Adrenal gland (tissue), 12 donors: ENCODE measurements around the gene TEAD4. TPM values are rescaled to one million over a fixed set of nuclear protein-coding genes. Genes with fewer than 3 reads are reported as not detected.

Experiments used
- DNase-seq, 7 donors: peaks; one replicate each; pipeline ENCODE4 v3.0.0-alpha.2; 2019 to 2020
- H3K27ac ChIP-seq, 5 donors: fragments of 200-600 bp; sonication (generic) in 4 of 5; 1 replicate in 3 of 5; 2 replicates in 2 of 5; pipeline versions ENCODE4 v1.5.1 to v1.8.0; 2016 to 2020; ENCODE audit warnings: mild to moderate bottlenecking in 1 of 5
- H3K27me3 ChIP-seq: fragments of 200-600 bp; 2 replicates; pipeline ENCODE4 v1.8.0; 2021
- H3K36me3 ChIP-seq, 2 donors: fragments of 200-600 bp; replicated peaks in 1 of 2; 1 replicate in 1 of 2; 2 replicates in 1 of 2; pipeline versions ENCODE4 v1.5.1 to v1.8.0; 2018 to 2022
- H3K4me1 ChIP-seq, 2 donors: fragments of 200-600 bp; replicated peaks in 1 of 2; 1 replicate in 1 of 2; 2 replicates in 1 of 2; pipeline versions ENCODE4 v1.5.1 to v1.8.0; 2018 to 2021
- H3K4me3 ChIP-seq, 4 donors: fragments of 200-600 bp; sonication (generic) in 3 of 4; one replicate each; pipeline ENCODE4 v1.5.1; 2016 to 2018
- H3K9me3 ChIP-seq, 3 donors: fragments of 200-600 bp; sonication (generic) in 1 of 3; replicated peaks in 1 of 3; 1 replicate in 2 of 3; 2 replicates in 1 of 3; pipeline versions ENCODE4 v1.5.1 to v1.8.0; 2016 to 2021
- CTCF ChIP-seq, 6 experiments: fragments of 450-650 bp in 4 of 6; fragments of 200-600 bp in 2 of 6; sonication (generic) in 1 of 6; IDR thresholded peaks; 1 replicate in 5 of 6; 2 replicates in 1 of 6; pipeline versions ENCODE4 v1.5.1 to v1.8.0; 2016 to 2021; ENCODE audit warnings: antibody characterized with exemption in 6 of 6, mild to moderate bottlenecking in 2 of 6, moderate library complexity in 1 of 6
- POLR2A ChIP-seq, 2 donors: fragments of 450-650 bp; IDR thresholded peaks; one replicate each; pipeline ENCODE4 v1.6.1; 2017; ENCODE audit warnings: antibody characterized with exemption in 2 of 2, mild to moderate bottlenecking in 2 of 2, moderate library complexity in 1 of 2
- WGBS, 4 donors: extraction: QIAGEN DNeasy Blood & Tissue Kit in 2 of 4; methylation state at CpG; one replicate each; pipeline versions ENCODE4 v1.1.5 to v1.1.7; 2013 to 2017; 5-methylcytosine and 5-hydroxymethylcytosine counted together
- intact Hi-C, 2 donors: fragments of 100-400 bp; cut with DNase I; formaldehyde crosslinking; loops; one replicate each; pipeline versions ENCODE4 v1.14.1 to v1.15.0; 2022 to 2023
- polyA plus RNA-seq, 3 donors: library from polyadenylated mRNA; stranded (reverse); fragments of 200-250 nt in 2 of 3; fragments of 350-450 nt in 1 of 3; fragmentation: Illumina TruSeq in 1 of 3; extraction: RNeasy Lipid Tissue Mini Kit (QIAGEN cat#74804) in 1 of 3; gene quantifications; one replicate each; pipeline ENCODE4 v1.2.3, GENCODE V29; 2013 to 2014
- total RNA-seq, 9 donors: library from RNA; depleted of rRNA in 4 of 9; stranded (reverse); fragments of >200 nt in 4 of 9; fragments of 120-200 nt in 1 of 9; fragmentation: NEBNext Ultra II Directional in 1 of 9; extraction: Animal tissue kit (Norgen Biotek cat#: 25700) in 1 of 9; gene quantifications; one replicate each; pipeline versions ENCODE4 v1.1.0 to v1.2.4, GENCODE V29; 2013 to 2023
- donor health status: healthy with polysubstance abuse.
- donor health status: Bipolar disorder and iron deficiency.
- donor health status: DM: yes; HTN: yes; CAD: no.
- donor health status: DM: no; HTN: no; CAD: no.
- donor health status: DM: no; HTN: no; CAD: no.
- donor health status: DM: yes; HTN: yes; CAD: no.

The TEAD4 gene
- total and polyA plus RNA-seq, 12 donors: 1.2 to 16.6 (median 7.6) TPM

- H3K36me3 ChIP-seq: no peaks in the 10 kb centered on the region
- DNase-seq: no peak
- WGBS, 4 donors: 60 to 71% (median 68%) methylated on average over 15 of the region's 15 CpGs
- TF ChIP-seq CTCF (IDR thresholded peaks at IDR 0.05) (no peak), POLR2A (IDR thresholded peaks at IDR 0.05) (no peak)
- no peak overlapping the region for H3K27ac ChIP-seq
- intact Hi-C loops: no loop called here
- no peaks in the 10 kb centered on the region for H3K4me1 ChIP-seq
- H3K27me3 ChIP-seq: no peaks in the 10 kb centered on the region
- no peaks in the 10 kb centered on the region for H3K9me3 ChIP-seq
- no peak overlapping the region for H3K4me3 ChIP-seq
Measured at GRCh38 chr12:3004655-3005565, 45.7 kb downstream of the TEAD4 start.

GRCh38 chr12:3005736-3006135 lies 46.5 kb downstream of the TEAD4 start:
- intact Hi-C loops: no loop called here
- Histone ChIP-seq H3K4me1 (no peaks in the 10 kb centered on the region), H3K9me3 (no peaks in the 10 kb centered on the region), H3K4me3 (no peak overlapping the region), H3K27me3 (no peaks in the 10 kb centered on the region), H3K27ac (no peak overlapping the region), H3K36me3 (no peaks in the 10 kb centered on the region)
- no peak for TF ChIP-seq POLR2A (IDR thresholded peaks at IDR 0.05)
- TF ChIP-seq CTCF (IDR thresholded peaks at IDR 0.05): no peak
- DNase-seq: no peak
- 90 to 94% (median 91%) methylated on average over 8 of the region's 8 CpGs for WGBS, 4 donors

GRCh38 chr12:3009780-3010179 lies 50.6 kb downstream of the TEAD4 start:
- H3K27ac ChIP-seq: no peak overlapping the region
- no peak overlapping the region for H3K4me3 ChIP-seq
- no peaks in the 10 kb centered on the region for H3K9me3 ChIP-seq
- no peaks in the 10 kb centered on the region for H3K36me3 ChIP-seq
- WGBS, 4 donors: 68 to 80% (median 74%) methylated on average over 3 to 14 of the region's 14 CpGs
- no peak for DNase-seq
- TF ChIP-seq CTCF (IDR thresholded peaks at IDR 0.05) (no peak), POLR2A (IDR thresholded peaks at IDR 0.05) (no peak)
- no peaks in the 10 kb centered on the region for H3K4me1 ChIP-seq
- H3K27me3 ChIP-seq: no peaks in the 10 kb centered on the region
- intact Hi-C loops: no loop called here

GRCh38 chr12:3010214-3010930 lies 51.2 kb downstream of the TEAD4 start:
- Histone ChIP-seq H3K27ac (no peak overlapping the region), H3K9me3 (no peaks in the 10 kb centered on the region), H3K4me3 (no peak overlapping the region), H3K4me1 (no peaks in the 10 kb centered on the region), H3K36me3 (no peaks in the 10 kb centered on the region), H3K27me3 (no peaks in the 10 kb centered on the region)
- WGBS, 4 donors: 78 to 92% (median 87%) methylated on average over 13 to 22 of the region's 22 CpGs
- DNase-seq: no peak
- TF ChIP-seq CTCF (IDR thresholded peaks at IDR 0.05) (no peak), POLR2A (IDR thresholded peaks at IDR 0.05) (no peak)
- intact Hi-C loops: no loop called here
